ENCODE results near the gene TIA1. TPM values are rescaled to one million over a fixed set of nuclear protein-coding genes. Genes with fewer than 3 reads are reported as not detected.

The TIA1 gene
- total and polyA plus RNA-seq, 2 donors from 2014 or later, result 39.4 to 97.6 TPM

GRCh38 chr2:70160545-70160944, 87.9 kb downstream of the TIA1 start:
- no peak for FAIRE-seq
- H3K4me1 ChIP-seq (ENCODE audit: control insufficient read depth in 2 of 3, insufficient read depth in 2 of 3, low read depth in 1 of 3, low read length in 3 of 3), result no peaks in the 10 kb centered on the region
- no peak overlapping the region for H3K4me3 ChIP-seq (ENCODE audit: low read length in 3 of 3)
- no peaks in the 10 kb centered on the region for H3K9me3 ChIP-seq (ENCODE audit: control insufficient read depth in 2 of 3, insufficient read depth in 1 of 3, low read length in 3 of 3)
- no peak for TF ChIP-seq CTCF (IDR thresholded peaks at IDR 0.05; ENCODE audit: borderline replicate concordance, extremely low read depth, insufficient read depth)
- H3K27ac ChIP-seq (ENCODE audit: low read depth in 2 of 2, low read length in 2 of 2), result no peak overlapping the region
- DNase-seq, result no peak
- no peaks in the 10 kb centered on the region for H3K27me3 ChIP-seq (ENCODE audit: control insufficient read depth, insufficient read depth, low read length)
- intact Hi-C loops (cut with DNase I), result no loop called here
- no peak overlapping the region for H3K9ac ChIP-seq (ENCODE audit: low read length in 3 of 3)
- H3K36me3 ChIP-seq (ENCODE audit: control insufficient read depth in 2 of 3, insufficient read depth in 3 of 3, low read length in 3 of 3), result peaks cover 0 to 7% (median 0%) of the 10 kb centered on the region in 3 donors

Small RNAs within 50 kb of the gene (microRNA-seq; reads per million reads assigned to microRNA genes)
- not detected for gene MIR1285-2

Other genes starting within 250 kb of the TIA1 start
- 298 TPM for gene PCBP1, start 161.2 kb downstream of the TIA1 start, total RNA-seq
- 224 TPM for gene PCBP1, start 161.2 kb downstream of the TIA1 start, polyA plus RNA-seq (ENCODE audit: insufficient read depth, low read depth, low replicate concordance)
- gene C2orf42, start 57.6 kb downstream of the TIA1 start, total RNA-seq, result 20.0 TPM
- 11.8 TPM for gene C2orf42, start 57.6 kb downstream of the TIA1 start, polyA plus RNA-seq (ENCODE audit: insufficient read depth, low read depth, low replicate concordance)
- gene PCYOX1, start 9.5 kb upstream of the TIA1 start, total RNA-seq, result 92.9 TPM
- 36.8 TPM for gene PCYOX1, start 9.5 kb upstream of the TIA1 start, polyA plus RNA-seq (ENCODE audit: insufficient read depth, low read depth, low replicate concordance)
- gene SNRPG, start 45.1 kb upstream of the TIA1 start, total RNA-seq, result 117 TPM
- 180 TPM for gene SNRPG, start 45.1 kb upstream of the TIA1 start, polyA plus RNA-seq (ENCODE audit: insufficient read depth, low read depth, low replicate concordance)
- gene FAM136A, start 53.4 kb upstream of the TIA1 start, total RNA-seq, result 27.0 TPM
- 41.9 TPM for gene FAM136A, start 53.4 kb upstream of the TIA1 start, polyA plus RNA-seq (ENCODE audit: insufficient read depth, low read depth, low replicate concordance)